GM12801 (cell line): ENCODE measurements around the gene C8B.

Experiments used
- TF ChIP-seq, protein P1 (sequence below): IDR thresholded peaks from one replicate; pipeline ENCODE4 v1.5.1; 2011; ENCODE audit warnings: control low read depth; ENCODE audit not compliant: insufficient read length; ENCODE audit errors: extremely low read depth

C8B gene

DNA sequence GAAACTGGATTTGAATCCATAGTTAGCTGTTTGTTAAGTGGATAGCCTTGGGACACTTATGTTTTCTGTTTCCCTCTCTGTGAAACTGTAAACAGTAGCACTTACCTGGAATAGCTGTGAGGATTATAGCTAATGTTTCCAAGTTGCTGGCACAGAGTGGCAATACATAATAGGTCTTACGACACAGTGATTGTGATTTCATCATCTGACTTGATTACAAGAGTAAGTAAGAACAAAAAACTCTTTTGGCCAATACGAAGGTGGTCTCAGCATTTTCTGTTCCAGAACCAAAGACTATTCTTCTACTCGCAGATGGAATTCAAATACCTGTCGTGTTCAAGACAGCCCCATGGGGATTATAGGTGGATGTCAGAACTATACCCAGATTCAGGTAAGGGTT, 2.1 kb downstream of the C8B start:
- TF ChIP-seq, protein P1, sequence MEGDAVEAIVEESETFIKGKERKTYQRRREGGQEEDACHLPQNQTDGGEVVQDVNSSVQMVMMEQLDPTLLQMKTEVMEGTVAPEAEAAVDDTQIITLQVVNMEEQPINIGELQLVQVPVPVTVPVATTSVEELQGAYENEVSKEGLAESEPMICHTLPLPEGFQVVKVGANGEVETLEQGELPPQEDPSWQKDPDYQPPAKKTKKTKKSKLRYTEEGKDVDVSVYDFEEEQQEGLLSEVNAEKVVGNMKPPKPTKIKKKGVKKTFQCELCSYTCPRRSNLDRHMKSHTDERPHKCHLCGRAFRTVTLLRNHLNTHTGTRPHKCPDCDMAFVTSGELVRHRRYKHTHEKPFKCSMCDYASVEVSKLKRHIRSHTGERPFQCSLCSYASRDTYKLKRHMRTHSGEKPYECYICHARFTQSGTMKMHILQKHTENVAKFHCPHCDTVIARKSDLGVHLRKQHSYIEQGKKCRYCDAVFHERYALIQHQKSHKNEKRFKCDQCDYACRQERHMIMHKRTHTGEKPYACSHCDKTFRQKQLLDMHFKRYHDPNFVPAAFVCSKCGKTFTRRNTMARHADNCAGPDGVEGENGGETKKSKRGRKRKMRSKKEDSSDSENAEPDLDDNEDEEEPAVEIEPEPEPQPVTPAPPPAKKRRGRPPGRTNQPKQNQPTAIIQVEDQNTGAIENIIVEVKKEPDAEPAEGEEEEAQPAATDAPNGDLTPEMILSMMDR: no peak

DNA sequence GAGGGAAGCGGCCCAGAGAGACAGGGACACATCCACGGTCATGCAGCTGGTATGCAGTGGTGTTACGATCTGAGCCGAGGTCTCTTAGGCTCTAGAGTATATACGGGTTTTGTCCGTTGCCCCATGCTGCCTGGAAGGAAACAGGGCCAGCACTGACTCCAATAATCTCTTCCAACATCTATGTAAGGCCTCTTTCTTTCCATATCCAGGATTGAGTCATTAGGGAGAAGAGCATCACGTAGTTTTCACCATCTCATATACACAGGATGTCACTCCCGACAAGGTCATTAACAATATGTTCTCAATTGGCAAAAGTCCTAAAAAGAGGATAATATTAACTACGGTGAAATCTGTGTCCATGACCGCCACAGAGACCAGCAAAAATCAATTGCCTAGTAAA, 4.4 kb downstream of the C8B start:
- TF ChIP-seq, protein P1: no peak

DNA sequence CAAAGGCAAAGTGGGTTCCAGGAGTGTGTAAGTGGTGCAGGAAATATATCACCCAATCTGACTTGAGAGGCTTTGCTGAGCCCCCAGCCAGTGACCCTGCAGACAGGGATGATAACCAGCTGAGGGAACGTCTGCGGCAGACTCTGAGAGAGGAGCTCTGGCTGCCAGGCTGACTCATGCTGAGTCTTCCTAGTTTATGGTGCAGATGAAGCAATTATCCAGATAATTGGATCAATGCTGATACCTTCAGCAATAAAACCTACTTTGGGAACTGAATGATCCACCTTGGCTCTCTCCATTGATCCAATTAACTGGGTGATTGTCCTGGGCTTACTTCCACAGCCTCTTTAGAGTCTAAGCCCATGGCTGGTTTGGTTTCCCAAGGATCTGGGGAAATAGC, 7.3 kb downstream of the C8B start:
- TF ChIP-seq, protein P1: no peak

DNA sequence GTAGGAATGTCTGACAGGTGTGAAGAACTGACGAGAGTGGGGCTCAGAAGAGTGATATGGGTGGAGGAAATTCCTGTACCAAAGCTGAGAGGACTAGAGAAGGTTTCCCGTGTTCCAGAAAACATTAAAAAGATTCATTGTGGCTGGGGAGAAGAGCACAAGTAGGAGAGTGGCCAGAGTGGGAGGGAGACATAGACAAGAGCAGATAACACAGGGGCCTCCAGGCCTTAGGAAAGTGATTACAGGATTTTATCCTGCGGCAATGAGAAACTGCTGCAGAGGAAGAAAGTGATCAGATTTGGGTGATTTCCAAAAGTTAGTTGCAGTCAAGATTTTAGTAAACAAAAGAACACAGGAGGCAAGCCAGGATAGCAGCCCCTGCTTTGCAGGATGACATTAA, 7.9 kb downstream of the C8B start:
- TF ChIP-seq, protein P1: no peak

DNA sequence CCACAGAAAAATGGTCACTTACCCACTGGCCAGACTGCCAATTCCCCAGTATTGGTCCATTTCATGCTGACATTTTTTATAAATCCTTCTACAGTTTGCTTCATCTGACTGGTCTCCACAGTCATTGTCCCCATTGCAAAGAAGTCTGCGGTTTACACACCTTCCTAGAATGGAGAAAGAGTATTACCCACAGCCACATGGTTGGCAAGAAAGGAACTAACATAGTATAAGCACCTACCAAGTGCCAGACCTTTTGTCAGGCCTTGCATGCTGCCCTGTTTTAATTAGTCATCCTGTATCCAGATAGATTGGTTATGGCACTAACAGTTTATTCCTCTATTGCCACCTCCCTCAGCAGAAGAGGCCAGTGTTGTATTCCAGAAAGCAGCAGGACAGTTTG, 11.2 kb downstream of the C8B start:
- TF ChIP-seq, protein P1: no peak

DNA sequence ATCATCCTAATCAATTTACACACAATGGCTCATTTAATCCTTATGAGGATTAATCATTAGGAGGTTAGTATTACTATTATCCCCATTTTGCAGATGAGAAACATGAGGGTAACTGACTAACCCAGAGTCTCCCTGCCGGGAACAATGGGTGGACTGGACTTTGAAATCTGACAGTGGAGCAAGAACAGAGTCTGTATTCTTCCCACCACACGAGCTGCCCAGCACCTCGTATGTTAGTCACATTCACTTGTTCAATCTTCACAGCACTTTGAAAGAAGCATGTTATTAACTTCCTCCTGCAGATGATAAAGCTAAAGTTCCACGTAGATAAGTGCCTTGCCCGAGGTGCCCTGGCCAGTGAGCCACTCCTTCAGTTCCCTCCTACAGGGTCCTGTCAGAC, 12.4 kb downstream of the C8B start:
- TF ChIP-seq, protein P1: no peak

DNA sequence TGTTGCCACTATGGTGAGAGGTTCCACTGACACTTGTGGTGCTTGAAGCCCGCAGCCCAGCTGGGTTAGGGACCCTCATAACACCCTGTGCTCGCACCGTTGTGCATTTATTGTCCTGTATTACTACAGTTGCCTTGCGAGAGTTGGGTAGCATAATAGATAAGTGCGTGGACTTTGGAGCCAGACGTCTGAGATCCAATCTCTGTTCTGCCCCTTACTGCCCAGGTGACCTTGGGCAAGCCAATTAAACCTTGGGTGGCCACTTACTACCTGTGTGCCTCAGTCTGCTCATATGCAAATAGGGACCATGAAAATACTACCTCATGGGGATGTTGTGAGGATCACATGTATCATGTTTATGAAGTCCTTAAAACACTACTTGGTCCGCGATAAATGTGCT, 13.3 kb downstream of the C8B start:
- TF ChIP-seq, protein P1: no peak
